HG02623 (cell line): Measurements from ENCODE around the gene ASRGL1.
"Not testable (repeated sequence)": the region's sequence is repeated elsewhere in the genome, so short reads cannot be mapped to it uniquely, and the experiment has no call there.

Experiments
- ATAC-seq: cut with Tn5 transposase; IDR thresholded peaks from one replicate; pipeline ENCODE4 v1.9.1; 2021; ENCODE audit warnings: moderate library complexity; ENCODE audit not compliant: unreplicated experiment

ASRGL1 gene

GRCh38 chr11:62352355-62353336, 15.4 kb downstream of the ASRGL1 start:
- no peak for ATAC-seq

DNA sequence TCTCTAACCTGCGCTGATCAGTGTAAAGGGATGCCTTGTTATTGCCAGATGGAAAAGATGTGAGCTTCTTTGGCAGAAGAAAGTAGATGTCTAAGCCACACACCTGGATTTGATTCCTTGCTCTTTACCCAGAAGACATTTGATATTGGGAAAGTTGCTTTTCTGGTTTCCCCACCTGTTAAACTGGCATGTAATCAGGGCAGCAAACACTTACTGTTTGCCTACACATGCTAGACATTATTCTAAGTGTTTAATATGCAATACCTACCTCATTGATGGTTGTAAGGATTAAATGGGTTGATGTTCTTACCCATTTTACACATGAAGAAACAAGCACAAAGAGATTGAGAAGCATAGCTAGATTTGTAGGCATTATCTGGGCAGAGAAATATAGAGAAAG, 16.6 kb downstream of the ASRGL1 start:
- ATAC-seq, result no peak

DNA sequence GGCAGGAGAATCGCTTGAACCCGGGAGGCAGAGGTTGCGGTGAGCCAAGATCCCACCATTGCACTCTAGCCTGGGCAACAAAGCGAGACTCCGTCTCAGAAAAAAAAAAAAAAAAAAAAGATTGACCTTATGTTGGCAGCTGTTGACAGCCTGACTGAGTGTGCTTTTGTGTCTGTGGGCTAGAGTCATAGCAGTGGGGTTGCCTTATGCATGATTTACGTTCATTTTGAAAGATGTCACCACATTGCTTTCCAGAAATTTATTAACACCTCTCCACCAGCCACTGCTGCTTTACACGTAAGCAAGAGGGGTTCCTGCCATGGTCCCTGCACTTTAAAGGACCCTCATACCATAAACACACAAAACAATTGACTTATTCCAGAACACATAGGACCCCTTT, 21.0 kb downstream of the ASRGL1 start:
- no peak for ATAC-seq

DNA sequence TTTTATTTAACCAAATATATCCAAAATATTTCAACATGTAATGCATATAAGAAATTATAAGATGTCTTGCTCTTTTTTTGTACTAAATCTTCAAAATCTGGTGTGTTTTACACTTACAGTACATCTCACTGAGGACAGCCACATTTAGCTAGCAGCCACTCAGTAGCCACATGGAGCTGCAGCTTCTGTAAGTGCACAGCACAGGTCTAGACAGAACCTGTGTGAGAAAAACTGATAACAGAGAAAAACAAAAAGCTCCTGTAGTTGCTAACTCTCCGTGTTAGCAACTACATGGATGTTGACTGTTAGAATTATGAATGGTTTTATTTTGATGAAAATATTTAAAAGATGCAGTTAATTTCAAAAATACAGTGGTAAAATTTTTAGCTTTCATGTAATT, 22.2 kb downstream of the ASRGL1 start:
- ATAC-seq, result no peak

DNA sequence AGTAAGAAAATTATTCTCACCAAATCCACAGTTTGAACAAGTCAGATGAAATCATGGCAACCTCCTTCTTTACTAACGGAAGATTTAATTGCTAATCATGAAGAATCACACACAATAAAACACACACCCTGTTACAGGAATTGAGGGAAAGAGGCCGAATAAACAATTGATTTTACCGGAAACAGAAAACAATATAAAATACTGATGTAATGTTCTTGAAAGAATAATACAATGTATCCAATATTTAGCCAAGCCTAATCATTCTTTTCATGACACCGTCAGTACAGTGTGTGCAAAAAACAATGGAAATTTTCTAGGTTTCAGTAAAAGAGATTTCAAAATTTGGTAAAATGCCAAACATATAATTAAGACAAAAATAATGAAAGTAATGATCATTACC, 23.4 kb downstream of the ASRGL1 start:
- ATAC-seq, result no peak

- ATAC-seq, result not testable (repeated sequence)
Observed at GRCh38 chr11:62368861-62369477, 31.7 kb downstream of the ASRGL1 start.

GRCh38 chr11:62370743-62371440, 33.6 kb downstream of the ASRGL1 start:
- ATAC-seq, result no peak

GRCh38 chr11:62372871-62373270, 35.6 kb downstream of the ASRGL1 start:
- ATAC-seq, result no peak

DNA sequence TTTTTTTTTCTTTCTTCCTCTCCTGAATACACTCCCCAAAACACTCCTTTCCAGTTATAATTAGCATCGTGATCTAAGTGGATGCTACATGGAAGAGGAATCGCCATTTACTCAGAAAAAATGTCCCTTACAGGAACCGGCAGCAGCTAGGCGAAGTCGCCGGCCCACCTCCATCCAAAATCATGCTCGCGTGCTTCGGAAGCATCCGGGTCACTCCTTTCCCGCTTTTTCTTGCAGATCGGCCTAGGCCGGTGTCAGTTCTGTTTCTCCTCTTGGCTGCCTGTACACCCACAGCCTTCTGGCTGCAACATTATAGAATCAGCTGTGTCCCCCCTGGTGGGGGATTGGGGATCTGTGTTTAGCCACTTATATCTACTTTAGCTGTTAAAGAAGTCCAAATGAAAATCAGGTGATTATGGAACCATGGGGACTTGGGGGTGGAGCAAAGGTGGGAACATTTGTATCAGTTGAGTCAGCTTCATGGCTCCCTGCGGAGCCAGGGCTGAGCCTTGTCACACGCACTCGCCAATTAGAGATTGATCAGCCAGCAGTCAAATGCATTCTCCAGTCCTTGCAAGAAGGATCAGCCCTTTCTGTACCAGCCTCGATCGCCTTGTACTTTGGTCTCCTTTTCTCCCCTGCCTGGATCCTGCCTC, 36.3 kb downstream of the ASRGL1 start:
- ATAC-seq, result no peak

- ATAC-seq, result no peak
Observed at GRCh38 chr11:62374801-62375200, 37.6 kb downstream of the ASRGL1 start.

- not testable (repeated sequence) for ATAC-seq
Observed at GRCh38 chr11:62378459-62379063, 41.3 kb downstream of the ASRGL1 start.

GRCh38 chr11:62379586-62379985, 42.3 kb downstream of the ASRGL1 start:
- not testable (repeated sequence) for ATAC-seq

DNA sequence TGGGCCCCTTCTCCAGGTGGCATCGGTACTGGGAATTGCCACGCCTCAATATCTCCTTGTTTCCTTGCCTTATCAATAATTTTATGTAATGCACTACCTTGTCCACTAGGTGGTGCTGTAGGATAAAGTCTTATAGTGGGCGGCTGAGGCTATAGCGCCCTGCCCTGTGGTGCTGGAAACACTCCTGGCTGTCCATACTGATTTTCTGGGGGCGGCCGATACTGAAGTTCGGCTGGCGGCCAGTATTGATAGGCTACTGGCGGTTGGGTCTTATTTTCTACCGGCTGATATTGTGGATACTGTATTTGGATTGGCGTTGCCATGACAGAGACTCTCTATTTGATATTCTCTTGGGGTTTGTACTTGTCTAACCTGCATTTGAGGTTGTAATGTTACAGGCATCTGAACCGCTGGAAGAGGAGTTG, 43.6 kb downstream of the ASRGL1 start:
- ATAC-seq, result not testable (repeated sequence)

- no peak for ATAC-seq
Observed at GRCh38 chr11:62383822-62384221, 46.6 kb downstream of the ASRGL1 start.

DNA sequence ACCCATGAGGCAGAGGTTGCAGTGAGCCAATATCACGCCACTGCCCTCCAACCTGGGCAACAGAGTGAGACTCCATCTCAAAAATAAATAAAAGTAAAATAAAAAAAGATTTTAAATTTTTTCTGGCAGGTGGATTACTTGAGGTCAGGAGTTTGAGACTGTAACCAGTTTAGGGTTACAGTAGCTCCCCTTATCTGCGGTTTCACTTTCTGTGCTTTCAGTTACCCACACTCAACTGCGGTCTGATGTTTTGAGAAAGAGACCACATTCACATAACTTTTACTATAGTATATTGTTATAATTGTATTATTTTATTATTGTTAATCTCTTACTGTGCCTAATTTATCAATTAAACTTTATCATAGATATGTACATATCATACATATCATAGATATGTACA, 48.8 kb downstream of the ASRGL1 start:
- not testable (repeated sequence) for ATAC-seq

DNA sequence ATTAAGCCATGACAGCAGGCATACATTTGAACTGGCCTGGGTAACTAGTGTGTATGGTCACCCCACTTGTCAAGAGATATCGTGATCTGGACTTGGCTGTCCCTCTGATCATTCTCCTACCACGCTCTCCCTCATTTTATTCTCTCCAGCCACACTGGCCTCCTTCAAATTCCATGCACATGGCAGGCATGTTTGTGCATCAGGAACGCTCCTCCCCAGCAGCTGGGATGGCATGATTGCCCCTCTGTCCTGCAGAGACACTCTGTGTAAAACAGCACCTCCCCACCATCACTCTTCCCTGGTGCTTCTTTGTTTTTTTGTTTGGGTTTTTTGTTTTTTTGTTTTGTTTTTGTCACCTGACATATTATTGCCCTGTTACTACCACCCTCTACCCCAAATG, 50.1 kb downstream of the ASRGL1 start:
- no peak for ATAC-seq

GRCh38 chr11:62388999-62389398, 51.8 kb downstream of the ASRGL1 start:
- ATAC-seq, result no peak

- no peak for ATAC-seq
Observed at GRCh38 chr11:62390237-62390636, 53.0 kb downstream of the ASRGL1 start.

DNA sequence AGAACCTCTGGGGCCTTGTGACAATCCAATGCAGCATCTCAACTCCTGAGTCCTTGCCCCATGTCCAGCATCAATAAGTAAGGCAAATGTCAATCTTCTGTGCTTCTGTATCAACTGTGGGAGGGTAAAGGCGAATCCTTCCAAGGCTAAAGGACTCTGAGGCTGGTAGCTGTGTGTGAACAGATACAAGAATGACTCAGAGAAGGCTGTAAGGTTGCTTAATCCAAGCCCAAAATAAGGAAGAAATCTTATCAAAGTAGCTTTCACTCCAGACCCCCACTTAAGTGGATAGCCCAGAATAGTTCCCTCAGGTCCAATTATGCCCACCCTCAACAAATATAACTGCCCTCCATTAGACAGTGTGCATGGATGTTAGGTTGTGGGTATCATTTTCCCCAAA, 53.5 kb downstream of the ASRGL1 start:
- ATAC-seq, result no peak

DNA sequence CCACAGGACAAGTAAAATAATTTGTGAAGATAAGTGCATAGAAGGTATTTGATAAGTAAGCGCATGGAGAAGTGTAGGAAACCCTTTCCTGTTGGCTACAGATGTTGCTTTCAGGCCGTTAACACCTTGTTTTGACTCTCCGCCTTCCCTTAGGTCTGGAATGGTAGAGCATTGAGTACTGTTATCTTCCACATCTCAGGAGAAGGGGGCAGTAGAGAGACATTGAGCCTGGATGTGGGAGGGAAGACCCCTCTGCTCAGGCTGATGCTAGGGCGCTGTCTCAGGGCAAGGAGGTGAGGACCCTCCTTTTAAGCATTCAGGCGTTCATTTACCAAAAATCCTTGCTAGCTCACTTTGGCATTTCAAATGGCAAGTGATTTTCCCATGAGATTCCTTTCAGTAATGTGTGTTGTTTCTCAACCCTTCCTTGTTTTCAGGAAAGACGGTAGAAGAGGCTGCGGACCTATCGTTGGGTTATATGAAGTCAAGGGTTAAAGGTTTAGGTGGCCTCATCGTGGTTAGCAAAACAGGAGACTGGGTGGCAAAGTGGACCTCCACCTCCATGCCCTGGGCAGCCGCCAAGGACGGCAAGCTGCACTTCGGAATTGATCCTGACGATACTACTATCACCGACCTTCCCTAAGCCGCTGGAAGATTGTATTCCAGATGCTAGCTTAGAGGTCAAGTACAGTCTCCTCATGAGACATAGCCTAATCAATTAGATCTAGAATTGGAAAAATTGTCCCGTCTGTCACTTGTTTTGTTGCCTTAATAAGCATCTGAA, 54.6 kb downstream of the ASRGL1 start:
- ATAC-seq, result no peak
